Hepatic stellate cell (primary cell): Measurements from ENCODE around the gene BRD9.
"Not testable (repeated sequence)": the region's sequence is repeated elsewhere in the genome, so short reads cannot be mapped to it uniquely, and the experiment has no call there.

Experiments
- DNase-seq: peaks from one replicate; pipeline ENCODE4 v3.0.0; 2011; ENCODE audit warnings: low spot score

BRD9 gene

GRCh38 chr5:856531-857425 lies 35.8 kb downstream of the BRD9 start:
- no peak for DNase-seq

- DNase-seq: no peak
Observed at GRCh38 chr5:855771-856530, 36.6 kb downstream of the BRD9 start.

- no peak for DNase-seq
Observed at GRCh38 chr5:854966-855743, 37.4 kb downstream of the BRD9 start.

GRCh38 chr5:854217-854616 lies 38.4 kb downstream of the BRD9 start:
- DNase-seq: no peak

- DNase-seq: not testable (repeated sequence)
Observed at GRCh38 chr5:853416-854090, 39.0 kb downstream of the BRD9 start.

GRCh38 chr5:852431-853401 lies 39.9 kb downstream of the BRD9 start:
- DNase-seq: no peak

GRCh38 chr5:852018-852417 lies 40.6 kb downstream of the BRD9 start:
- DNase-seq: no peak

- no peak for DNase-seq
Observed at GRCh38 chr5:851553-851952, 41.0 kb downstream of the BRD9 start.

GRCh38 chr5:851076-851475 lies 41.5 kb downstream of the BRD9 start:
- no peak for DNase-seq

- DNase-seq: no peak
Observed at GRCh38 chr5:850511-851006, 42.0 kb downstream of the BRD9 start, which contains the start of gene ZDHHC11. TSS of gene ZDHHC11 (minus strand) at chr5:850986. CDS start at chr5:850602, 384 bp downstream.

GRCh38 chr5:849651-850301 lies 42.8 kb downstream of the BRD9 start:
- DNase-seq: no peak

- no peak for DNase-seq
Observed at GRCh38 chr5:848671-849111, 43.9 kb downstream of the BRD9 start.

- DNase-seq: not testable (repeated sequence)
Observed at GRCh38 chr5:847736-848135, 44.9 kb downstream of the BRD9 start.

- not testable (repeated sequence) for DNase-seq
Observed at GRCh38 chr5:847212-847611, 45.4 kb downstream of the BRD9 start.

- DNase-seq: not testable (repeated sequence)
Observed at GRCh38 chr5:846602-847091, 46.0 kb downstream of the BRD9 start.

- DNase-seq: not testable (repeated sequence)
Observed at GRCh38 chr5:845676-846601, 46.7 kb downstream of the BRD9 start.

- not testable (repeated sequence) for DNase-seq
Observed at GRCh38 chr5:845031-845675, 47.4 kb downstream of the BRD9 start.

GRCh38 chr5:844426-844825 lies 48.2 kb downstream of the BRD9 start:
- DNase-seq: not testable (repeated sequence)
